Adrenal gland (tissue), 12 donors: ENCODE data around the gene RPIA. TPM values are rescaled to one million over a fixed set of nuclear protein-coding genes. Genes with fewer than 3 reads are reported as not detected.
"Not testable (repeated sequence)": the region's sequence is repeated elsewhere in the genome, so short reads cannot be mapped to it uniquely, and the experiment has no call there.

Source experiments
- DNase-seq, 7 donors: peaks; one replicate each; pipeline ENCODE4 v3.0.0-alpha.2; 2019 to 2020
- H3K27ac ChIP-seq, 5 donors: fragments of 200-600 bp; sonication (generic) in 4 of 5; 1 replicate in 3 of 5; 2 replicates in 2 of 5; pipeline versions ENCODE4 v1.5.1 to v1.8.0; 2016 to 2020; ENCODE audit warnings: mild to moderate bottlenecking in 1 of 5
- H3K27me3 ChIP-seq: fragments of 200-600 bp; 2 replicates; pipeline ENCODE4 v1.8.0; 2021
- H3K36me3 ChIP-seq, 2 donors: fragments of 200-600 bp; replicated peaks in 1 of 2; 1 replicate in 1 of 2; 2 replicates in 1 of 2; pipeline versions ENCODE4 v1.5.1 to v1.8.0; 2018 to 2022
- H3K4me1 ChIP-seq, 2 donors: fragments of 200-600 bp; replicated peaks in 1 of 2; 1 replicate in 1 of 2; 2 replicates in 1 of 2; pipeline versions ENCODE4 v1.5.1 to v1.8.0; 2018 to 2021
- H3K4me3 ChIP-seq, 4 donors: fragments of 200-600 bp; sonication (generic) in 3 of 4; one replicate each; pipeline ENCODE4 v1.5.1; 2016 to 2018
- H3K9me3 ChIP-seq, 3 donors: fragments of 200-600 bp; sonication (generic) in 1 of 3; replicated peaks in 1 of 3; 1 replicate in 2 of 3; 2 replicates in 1 of 3; pipeline versions ENCODE4 v1.5.1 to v1.8.0; 2016 to 2021
- POLR2A ChIP-seq, 2 donors: fragments of 450-650 bp; IDR thresholded peaks; one replicate each; pipeline ENCODE4 v1.6.1; 2017; ENCODE audit warnings: antibody characterized with exemption in 2 of 2, mild to moderate bottlenecking in 2 of 2, moderate library complexity in 1 of 2
- whole genome bisulfite sequencing, 4 donors: extraction: QIAGEN DNeasy Blood & Tissue Kit in 2 of 4; methylation state at CpG; one replicate each; pipeline versions ENCODE4 v1.1.5 to v1.1.7; 2013 to 2017; 5-methylcytosine and 5-hydroxymethylcytosine counted together
- intact Hi-C, 2 donors: fragments of 100-400 bp; cut with DNase I; formaldehyde crosslinking; loops; one replicate each; pipeline versions ENCODE4 v1.14.1 to v1.15.0; 2022 to 2023
- polyA plus RNA-seq, 3 donors: library from polyadenylated mRNA; stranded (reverse); fragments of 200-250 nt in 2 of 3; fragments of 350-450 nt in 1 of 3; fragmentation: Illumina TruSeq in 1 of 3; extraction: RNeasy Lipid Tissue Mini Kit (QIAGEN cat#74804) in 1 of 3; gene quantifications; one replicate each; pipeline ENCODE4 v1.2.3, GENCODE V29; 2013 to 2014
- total RNA-seq, 9 donors: library from RNA; depleted of rRNA in 4 of 9; stranded (reverse); fragments of >200 nt in 4 of 9; fragments of 120-200 nt in 1 of 9; fragmentation: NEBNext Ultra II Directional in 1 of 9; extraction: Animal tissue kit (Norgen Biotek cat#: 25700) in 1 of 9; gene quantifications; one replicate each; pipeline versions ENCODE4 v1.1.0 to v1.2.4, GENCODE V29; 2013 to 2023
- TF ChIP-seq, protein P1 (sequence below), 6 experiments: fragments of 450-650 bp in 4 of 6; fragments of 200-600 bp in 2 of 6; sonication (generic) in 1 of 6; IDR thresholded peaks; 1 replicate in 5 of 6; 2 replicates in 1 of 6; pipeline versions ENCODE4 v1.5.1 to v1.8.0; 2016 to 2021; ENCODE audit warnings: antibody characterized with exemption in 6 of 6, mild to moderate bottlenecking in 2 of 6, moderate library complexity in 1 of 6
- donor health status: healthy with polysubstance abuse.
- donor health status: Bipolar disorder and iron deficiency.
- donor health status: DM: yes; HTN: yes; CAD: no.
- donor health status: DM: no; HTN: no; CAD: no.
- donor health status: DM: no; HTN: no; CAD: no.
- donor health status: DM: yes; HTN: yes; CAD: no.

Gene RPIA
- total and polyA plus RNA-seq, 12 donors, result 1.9 to 16.9 (median 11.3) TPM

DNA sequence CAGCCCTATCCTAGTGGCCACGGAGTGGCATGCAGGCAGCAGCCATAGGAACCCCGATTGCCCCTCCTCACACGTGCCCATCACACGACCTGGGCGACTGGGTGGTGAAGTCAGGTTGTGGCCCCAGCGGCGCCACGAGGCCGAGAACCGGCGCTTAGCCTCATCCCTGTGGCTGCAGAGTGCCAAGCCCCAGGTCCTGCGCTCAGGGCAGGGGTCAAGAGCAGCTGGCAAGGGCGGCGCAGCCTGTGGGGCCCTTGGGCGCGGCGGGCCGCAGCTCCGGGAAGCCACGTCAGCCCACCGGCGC is 73.3 kb downstream of the RPIA start:
- TF ChIP-seq, protein P1, sequence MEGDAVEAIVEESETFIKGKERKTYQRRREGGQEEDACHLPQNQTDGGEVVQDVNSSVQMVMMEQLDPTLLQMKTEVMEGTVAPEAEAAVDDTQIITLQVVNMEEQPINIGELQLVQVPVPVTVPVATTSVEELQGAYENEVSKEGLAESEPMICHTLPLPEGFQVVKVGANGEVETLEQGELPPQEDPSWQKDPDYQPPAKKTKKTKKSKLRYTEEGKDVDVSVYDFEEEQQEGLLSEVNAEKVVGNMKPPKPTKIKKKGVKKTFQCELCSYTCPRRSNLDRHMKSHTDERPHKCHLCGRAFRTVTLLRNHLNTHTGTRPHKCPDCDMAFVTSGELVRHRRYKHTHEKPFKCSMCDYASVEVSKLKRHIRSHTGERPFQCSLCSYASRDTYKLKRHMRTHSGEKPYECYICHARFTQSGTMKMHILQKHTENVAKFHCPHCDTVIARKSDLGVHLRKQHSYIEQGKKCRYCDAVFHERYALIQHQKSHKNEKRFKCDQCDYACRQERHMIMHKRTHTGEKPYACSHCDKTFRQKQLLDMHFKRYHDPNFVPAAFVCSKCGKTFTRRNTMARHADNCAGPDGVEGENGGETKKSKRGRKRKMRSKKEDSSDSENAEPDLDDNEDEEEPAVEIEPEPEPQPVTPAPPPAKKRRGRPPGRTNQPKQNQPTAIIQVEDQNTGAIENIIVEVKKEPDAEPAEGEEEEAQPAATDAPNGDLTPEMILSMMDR (IDR thresholded peaks at IDR 0.05), result no peak
- no peak for TF ChIP-seq POLR2A (IDR thresholded peaks at IDR 0.05)
- Histone ChIP-seq H3K4me1 (peaks cover 6 to 8% of the 10 kb centered on the region in 2 donors), H3K27me3 (peaks cover 19% of the 10 kb centered on the region), H3K4me3 (no peak overlapping the region), H3K9me3 (no peaks in the 10 kb centered on the region), H3K27ac (no peak overlapping the region), H3K36me3 (no peaks in the 10 kb centered on the region)
- DNase-seq, result no peak
- WGBS, 4 donors, result 19 to 27% (median 19%) methylated on average over 3 to 22 of the region's 22 CpGs
- intact Hi-C loops, result no loop called here

DNA sequence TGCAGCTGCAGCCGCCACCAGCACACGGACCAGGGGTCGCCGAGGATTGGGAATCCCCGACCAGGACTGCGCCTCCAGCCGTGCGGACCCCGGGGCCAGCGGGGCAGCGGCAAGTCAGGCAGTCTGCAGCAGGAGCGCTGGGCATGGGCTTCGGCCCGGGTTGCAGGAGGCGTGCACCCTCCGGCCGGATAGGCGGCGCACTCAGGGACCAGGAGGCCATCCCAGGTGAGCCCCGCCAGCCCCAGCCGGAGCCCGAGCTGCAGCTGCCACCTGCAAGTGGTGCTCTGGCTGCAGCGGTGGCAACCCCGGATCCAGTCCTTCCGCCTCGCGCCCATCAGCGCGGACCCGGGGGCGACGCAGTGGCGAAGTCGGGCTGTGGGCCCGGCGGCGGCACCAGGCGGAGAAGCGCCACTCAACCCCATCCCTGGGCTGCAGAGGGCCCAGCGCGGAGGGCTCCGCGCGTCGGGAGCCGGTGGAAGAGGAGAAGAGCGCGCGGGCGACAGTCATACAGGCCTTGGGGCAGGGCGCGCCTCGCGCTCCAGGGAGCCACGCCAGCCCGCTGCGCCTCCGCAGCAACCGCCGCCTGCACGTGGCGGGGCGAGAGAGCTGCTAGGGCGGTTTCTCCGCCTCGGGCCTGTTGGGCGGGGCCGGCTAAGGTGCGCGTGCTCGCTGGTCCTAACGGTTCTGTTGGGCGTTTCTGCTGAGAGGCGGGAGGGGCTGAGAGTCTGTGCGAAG is 73.8 kb downstream of the RPIA start:
- H3K27me3 ChIP-seq, result peaks cover 19% of the 10 kb centered on the region
- H3K9me3 ChIP-seq, result no peaks in the 10 kb centered on the region
- peaks cover 6 to 8% of the 10 kb centered on the region in 2 donors for H3K4me1 ChIP-seq
- peak in 3 of 7 donors; percentile 5 to 18 (median 15) for DNase-seq
- TF ChIP-seq POLR2A (IDR thresholded peaks at IDR 0.05), result no peak
- TF ChIP-seq, protein P1 (IDR thresholded peaks at IDR 0.05), result no peak
- intact Hi-C loops, result no loop called here
- 0 to 5% (median 1%) methylated on average over 14 to 75 of the region's 75 CpGs for WGBS, 4 donors
- H3K36me3 ChIP-seq, result no peaks in the 10 kb centered on the region
- H3K27ac ChIP-seq, result no peak overlapping the region
- H3K4me3 ChIP-seq, result no peak overlapping the region

DNA sequence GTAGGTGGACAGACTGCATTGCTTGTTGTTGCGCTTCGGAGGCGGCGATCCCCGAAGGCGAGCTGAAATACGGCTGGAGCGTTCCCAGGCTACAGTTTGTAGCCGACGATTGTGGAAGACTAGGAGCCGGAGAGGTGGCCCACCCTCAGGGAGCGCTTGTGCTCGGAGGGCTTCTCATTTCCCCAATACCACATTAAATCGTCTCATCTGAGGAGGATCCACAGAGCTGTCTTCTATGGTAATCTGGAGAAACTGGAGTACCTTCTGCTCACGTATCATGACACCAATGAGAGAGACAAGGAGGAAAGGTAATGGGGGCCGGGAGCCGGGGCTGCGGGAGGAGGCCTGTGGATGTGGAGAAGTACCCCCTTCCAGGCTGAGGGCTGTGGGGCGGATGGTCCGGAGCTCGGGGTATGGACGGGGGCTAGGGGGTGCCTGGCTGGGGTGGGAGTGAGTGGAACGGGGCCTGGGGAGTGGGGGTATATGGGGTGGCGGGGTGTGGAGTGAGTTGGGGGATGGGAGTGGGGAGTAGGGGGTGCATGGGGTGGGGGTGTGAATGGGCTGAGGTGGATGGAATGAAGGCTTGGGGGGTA is 74.5 kb downstream of the RPIA start:
- H3K4me1 ChIP-seq, H3K27ac ChIP-seq, intact Hi-C loops, H3K36me3 ChIP-seq, H3K9me3 ChIP-seq, H3K4me3 ChIP-seq, DNase-seq: not testable (repeated sequence)
- WGBS, 4 donors, result 20 to 29% (median 22%) methylated on average over 8 to 24 of the region's 24 CpGs
- H3K27me3 ChIP-seq, result peaks cover 19% of the 10 kb centered on the region

DNA sequence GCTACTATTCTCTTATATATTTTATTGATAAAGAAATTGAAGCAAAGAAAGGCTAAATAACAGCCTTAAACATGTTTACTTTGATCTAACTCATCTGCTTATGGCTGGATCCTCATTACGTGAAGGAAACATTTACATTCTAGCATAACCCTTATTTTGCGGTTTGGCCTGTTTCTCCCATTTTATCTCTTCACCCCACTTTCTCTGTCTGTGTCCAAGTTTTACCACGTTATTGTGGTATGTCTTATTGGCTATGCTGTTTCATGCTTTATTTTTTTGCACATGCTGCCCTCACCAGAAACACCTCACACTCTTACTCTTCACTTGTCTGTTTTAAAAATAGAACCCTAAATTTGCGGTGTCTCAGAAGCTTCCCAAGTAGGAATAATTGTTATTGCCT is 78.5 kb downstream of the RPIA start:
- TF ChIP-seq, protein P1 (IDR thresholded peaks at IDR 0.05), result no peak
- TF ChIP-seq POLR2A (IDR thresholded peaks at IDR 0.05), result no peak
- Histone ChIP-seq H3K27me3 (peaks cover 6% of the 10 kb centered on the region), H3K36me3 (no peaks in the 10 kb centered on the region), H3K4me3 (no peak overlapping the region), H3K27ac (no peak overlapping the region), H3K9me3 (no peaks in the 10 kb centered on the region), H3K4me1 (peaks cover 6 to 7% of the 10 kb centered on the region in 2 donors)
- DNase-seq, result no peak
- WGBS, 4 donors, result 67 to 76% (median 70%) methylated on average over 4 of the region's 4 CpGs
- intact Hi-C loops, result no loop called here

DNA sequence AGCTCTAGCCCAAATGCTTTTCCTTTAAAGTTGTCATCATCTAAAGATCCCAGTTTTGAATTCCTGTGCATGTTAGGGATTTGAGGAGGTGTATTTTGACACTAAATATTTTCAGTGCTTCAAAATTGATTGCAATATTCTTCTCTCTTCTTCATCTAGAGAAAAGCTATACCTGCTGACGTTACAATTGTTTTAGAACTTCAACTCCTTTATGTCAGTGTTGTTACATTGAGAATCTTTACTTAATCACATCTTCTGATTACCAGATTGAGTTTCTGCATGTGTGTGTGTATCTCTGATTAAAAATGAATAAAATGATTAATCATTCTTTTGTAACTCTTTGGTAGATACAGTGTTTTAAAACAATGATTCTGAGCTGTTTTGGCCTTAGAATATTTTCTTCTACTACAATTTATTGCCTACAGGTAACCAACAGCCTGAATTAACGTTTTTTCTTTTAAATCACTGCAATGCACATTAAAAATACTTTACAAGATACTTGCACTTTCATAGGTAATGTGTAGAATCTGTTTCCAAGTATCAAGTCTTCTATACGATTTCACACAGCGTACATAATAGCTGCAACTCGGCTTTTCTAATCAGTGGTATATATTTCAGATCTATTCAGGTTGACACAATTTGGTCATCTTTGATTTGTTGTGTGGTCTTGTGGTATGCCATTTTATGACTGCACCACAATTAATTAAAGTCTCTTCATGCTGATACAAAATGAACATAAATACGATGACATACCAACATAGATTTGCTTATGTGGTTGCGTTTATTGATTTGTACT is 82.0 kb downstream of the RPIA start:
- H3K9me3 ChIP-seq, H3K4me1 ChIP-seq, DNase-seq, H3K27ac ChIP-seq, H3K4me3 ChIP-seq, H3K36me3 ChIP-seq, H3K27me3 ChIP-seq, intact Hi-C loops: not testable (repeated sequence)
- 44 to 56% (median 53%) methylated on average over 7 of the region's 7 CpGs for WGBS, 4 donors

DNA sequence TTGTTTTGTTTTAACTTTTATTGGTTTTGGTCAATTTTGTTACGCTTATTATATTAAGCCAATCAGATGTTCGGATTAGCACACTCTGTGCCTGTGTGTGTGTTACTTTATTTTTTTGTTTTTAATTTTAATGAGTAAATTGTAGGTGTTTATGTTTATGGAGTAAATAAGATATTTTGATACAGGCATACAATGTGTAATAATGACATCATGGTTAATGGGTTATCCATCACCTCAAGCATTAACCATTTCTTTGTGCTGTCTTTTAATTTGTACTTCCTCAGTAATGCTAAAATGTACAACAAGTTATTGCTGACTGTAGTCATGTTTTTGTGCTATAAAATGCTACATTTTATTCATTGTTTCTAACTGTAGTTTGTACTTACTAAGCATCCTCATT is 97.7 kb downstream of the RPIA start:
- not testable (repeated sequence) for H3K27ac ChIP-seq
- 89 to 97% (median 90%) methylated on average over 2 of the region's 2 CpGs for WGBS, 4 donors

DNA sequence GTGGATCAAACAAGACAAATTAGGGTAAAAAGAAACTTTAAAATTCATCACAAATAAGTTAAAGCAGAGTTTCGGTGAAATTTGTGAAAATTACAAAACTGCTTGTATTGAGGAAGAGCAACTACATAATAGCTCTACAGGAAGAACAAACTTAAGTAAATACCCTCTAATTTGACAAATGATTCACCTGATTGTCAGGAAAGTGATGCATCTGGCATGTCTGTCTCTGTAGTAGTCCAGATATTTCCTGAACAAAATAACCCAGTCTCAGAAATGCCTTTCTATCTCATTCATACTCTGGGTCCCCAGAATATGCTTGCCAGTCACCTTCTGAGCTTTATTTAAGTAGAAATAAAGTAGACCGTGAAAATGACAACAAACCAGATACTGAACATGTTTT is 104.5 kb downstream of the RPIA start:
- H3K27me3 ChIP-seq, H3K4me3 ChIP-seq, DNase-seq, H3K9me3 ChIP-seq, H3K27ac ChIP-seq, H3K4me1 ChIP-seq, intact Hi-C loops, H3K36me3 ChIP-seq: not testable (repeated sequence)
- 73 to 81% (median 80%) methylated on average over 2 of the region's 2 CpGs for WGBS, 4 donors

More for the DNA sequence above, 97.7 kb downstream of the RPIA start:
- H3K4me3 ChIP-seq, H3K27me3 ChIP-seq, DNase-seq, H3K4me1 ChIP-seq, H3K9me3 ChIP-seq, intact Hi-C loops, H3K36me3 ChIP-seq: not testable (repeated sequence)

DNA sequence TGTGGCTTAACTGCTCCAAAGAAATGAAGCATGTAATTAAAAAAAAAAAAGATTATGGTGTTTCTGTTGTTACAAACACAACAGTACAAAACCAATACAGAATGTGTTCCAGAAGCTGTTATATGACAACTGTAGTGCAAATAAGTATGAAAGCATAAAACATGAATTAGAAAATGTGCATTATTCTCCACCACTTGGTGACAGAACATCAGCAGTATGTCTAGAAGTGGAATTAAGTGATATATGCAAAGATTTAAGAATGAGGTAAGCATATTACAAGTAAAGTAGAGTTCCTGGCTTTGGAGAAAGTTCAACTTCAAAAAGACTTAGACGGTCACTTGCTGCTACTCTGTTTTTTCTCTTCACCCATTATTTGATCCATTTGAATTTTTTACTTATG is 105.0 kb downstream of the RPIA start:
- 70 to 78% (median 76%) methylated on average over 1 of the region's 1 CpG for WGBS, 4 donors
- H3K4me1 ChIP-seq, H3K27me3 ChIP-seq, DNase-seq, H3K4me3 ChIP-seq, H3K36me3 ChIP-seq, intact Hi-C loops, H3K27ac ChIP-seq, H3K9me3 ChIP-seq: not testable (repeated sequence)
